GM12865 (cell line): ENCODE measurements around the gene SGSM2.
A peak's percentile ranks its signal among the peaks of the same experiment; 100 is the strongest.

Experiments used
- DNase-seq: peaks from one replicate; pipeline ENCODE4 v3.0.0; 2010; ENCODE audit warnings: low read depth
- H3K4me3 ChIP-seq: 2 replicates; pipeline ENCODE4 v1.5.1; 2011; ENCODE audit warnings: mild to moderate bottlenecking, low read depth, low read length, control low read depth
- TF ChIP-seq, protein P1 (sequence below): IDR thresholded peaks from 2 replicates; pipeline ENCODE4 v1.5.1; 2011; ENCODE audit warnings: low read length, control low read depth, low read depth, inconsistent platforms; ENCODE audit not compliant: insufficient read depth; ENCODE audit errors: missing control alignments

Gene SGSM2

DNA sequence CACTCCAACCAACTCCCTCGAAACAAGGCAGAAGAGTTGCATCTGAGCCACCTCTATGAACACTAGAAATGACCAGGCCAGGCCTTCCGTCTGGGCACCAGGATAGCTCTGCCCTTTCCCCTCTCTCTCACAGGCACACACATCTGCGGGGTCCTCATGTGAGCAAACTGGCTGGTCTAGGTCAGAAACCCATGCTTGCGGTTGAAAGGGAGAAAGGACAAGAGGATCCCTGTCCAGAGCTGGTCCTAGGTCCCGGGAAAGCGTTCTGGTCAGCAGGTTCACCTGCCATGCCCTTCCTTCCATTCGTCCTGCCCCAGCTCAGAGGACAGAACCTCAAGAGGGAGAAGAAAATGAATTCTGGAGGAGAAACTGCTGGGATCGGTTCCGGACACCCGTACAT is 60.9 kb downstream of the SGSM2 start:
- TF ChIP-seq, protein P1, sequence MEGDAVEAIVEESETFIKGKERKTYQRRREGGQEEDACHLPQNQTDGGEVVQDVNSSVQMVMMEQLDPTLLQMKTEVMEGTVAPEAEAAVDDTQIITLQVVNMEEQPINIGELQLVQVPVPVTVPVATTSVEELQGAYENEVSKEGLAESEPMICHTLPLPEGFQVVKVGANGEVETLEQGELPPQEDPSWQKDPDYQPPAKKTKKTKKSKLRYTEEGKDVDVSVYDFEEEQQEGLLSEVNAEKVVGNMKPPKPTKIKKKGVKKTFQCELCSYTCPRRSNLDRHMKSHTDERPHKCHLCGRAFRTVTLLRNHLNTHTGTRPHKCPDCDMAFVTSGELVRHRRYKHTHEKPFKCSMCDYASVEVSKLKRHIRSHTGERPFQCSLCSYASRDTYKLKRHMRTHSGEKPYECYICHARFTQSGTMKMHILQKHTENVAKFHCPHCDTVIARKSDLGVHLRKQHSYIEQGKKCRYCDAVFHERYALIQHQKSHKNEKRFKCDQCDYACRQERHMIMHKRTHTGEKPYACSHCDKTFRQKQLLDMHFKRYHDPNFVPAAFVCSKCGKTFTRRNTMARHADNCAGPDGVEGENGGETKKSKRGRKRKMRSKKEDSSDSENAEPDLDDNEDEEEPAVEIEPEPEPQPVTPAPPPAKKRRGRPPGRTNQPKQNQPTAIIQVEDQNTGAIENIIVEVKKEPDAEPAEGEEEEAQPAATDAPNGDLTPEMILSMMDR: no peak
- no peak overlapping the region for H3K4me3 ChIP-seq
- DNase-seq: no peak

DNA sequence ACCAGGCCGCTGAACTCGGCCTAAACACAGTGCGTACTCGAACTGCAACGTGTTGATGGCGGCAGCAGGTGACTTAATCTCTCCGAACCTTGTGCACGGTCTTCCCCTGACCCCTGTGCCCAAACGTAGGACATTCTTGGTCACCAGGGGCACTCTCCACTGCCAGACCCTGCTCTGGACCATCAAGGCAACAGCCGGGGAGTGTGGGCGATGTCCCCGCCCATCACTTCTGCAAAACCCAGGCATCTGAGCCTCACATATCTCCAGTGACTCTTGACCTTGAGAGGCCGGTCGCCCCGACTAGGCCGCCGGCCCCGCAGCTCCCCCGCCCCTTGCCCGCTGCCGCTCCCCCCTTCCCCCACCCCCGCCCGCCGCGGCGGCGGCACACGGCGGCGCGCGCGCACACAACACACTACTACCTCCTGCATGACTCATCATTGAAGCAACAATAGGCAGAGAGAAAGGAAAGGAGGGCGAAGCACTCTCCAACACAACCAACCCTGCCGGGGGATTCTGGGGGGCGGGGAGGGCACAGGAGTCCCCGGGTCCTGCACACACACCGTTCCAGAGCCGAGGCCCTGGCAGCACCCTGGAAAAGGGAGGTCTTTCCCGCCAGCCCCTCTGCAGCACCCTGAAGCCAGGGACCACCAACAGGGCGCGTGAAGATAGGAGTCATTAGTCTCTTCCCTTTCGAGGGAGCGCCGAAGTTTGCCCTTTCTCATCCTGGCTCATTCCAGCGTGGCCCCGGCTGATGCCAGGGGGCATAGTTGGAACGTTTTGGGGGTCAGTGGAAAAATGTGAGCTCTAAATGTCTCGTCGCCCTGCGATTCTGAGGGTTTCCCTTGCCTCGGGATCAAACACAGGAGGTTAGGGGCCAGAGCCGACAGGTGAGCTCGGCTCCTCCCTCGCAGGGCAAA is 61.6 kb downstream of the SGSM2 start:
- TF ChIP-seq, protein P1: no peak
- H3K4me3 ChIP-seq: peak overlapping the region; percentile 88
- peak; percentile 45 for DNase-seq

DNA sequence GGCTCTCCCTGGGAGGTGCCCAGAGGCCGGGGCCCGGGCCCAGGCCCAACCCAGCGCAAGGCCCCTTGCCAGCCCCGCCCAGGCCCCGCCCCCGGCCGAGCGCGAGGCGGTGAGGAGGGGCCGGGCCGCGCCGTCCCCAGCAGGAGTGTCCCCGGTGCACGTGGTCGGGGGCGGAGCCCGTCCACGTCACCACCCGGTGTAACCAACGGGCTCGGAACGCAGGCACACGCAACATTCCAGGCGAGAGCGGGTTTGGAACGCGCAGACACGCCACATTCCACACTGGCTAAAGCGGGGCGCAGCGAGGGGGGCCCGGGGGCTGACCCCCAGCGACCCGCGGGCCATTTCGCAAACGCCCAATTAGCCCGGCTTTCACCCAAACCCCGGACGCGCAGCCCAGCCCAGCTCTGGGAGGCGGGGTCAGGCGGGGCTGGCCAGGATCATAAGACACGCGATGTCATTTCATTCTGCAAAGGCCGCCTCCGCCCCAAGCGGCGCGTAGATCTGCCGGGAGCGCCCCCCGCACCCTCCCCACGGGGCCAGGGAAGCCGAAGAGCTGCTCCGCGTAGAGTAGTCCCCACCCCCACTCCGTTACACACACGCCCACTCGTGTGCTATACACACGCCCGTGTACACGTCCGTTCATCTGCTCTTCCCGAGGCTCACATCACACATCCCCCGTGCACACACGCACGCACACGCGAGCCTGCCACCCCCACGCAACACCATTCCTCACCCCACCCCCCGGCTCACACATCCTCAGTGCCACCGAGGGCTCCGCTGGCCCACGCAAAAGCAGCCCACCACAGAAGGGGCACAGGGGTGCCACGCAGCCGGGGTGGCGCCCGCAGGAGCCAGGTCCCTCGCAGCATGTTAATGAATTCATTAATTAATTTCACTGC is 62.5 kb downstream of the SGSM2 start:
- TF ChIP-seq, protein P1: no peak
- H3K4me3 ChIP-seq: peak overlapping the region; percentile 88
- peak; percentile 95 for DNase-seq

DNA sequence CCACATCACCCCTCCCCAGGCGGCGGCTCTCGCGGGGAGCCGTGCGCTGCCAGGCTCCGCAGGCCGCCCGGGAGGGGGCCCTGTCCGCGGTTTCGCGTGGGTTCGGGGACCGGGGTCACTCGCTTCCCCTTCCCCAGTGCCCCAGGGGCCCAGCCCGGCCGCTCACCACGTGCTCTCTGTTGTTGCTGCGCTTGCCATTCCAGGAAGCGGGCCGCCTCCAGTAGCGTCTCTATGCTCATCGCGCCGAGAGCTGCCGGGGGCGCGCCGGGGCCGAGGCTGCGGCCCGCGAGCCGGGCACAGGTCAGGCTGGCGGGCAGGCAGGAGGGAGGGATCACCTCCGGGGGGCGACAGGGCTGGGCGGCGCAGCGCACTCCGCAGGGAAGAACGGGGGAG is 63.2 kb downstream of the SGSM2 start:
- TF ChIP-seq, protein P1: no peak
- peak; percentile 70 for DNase-seq
- H3K4me3 ChIP-seq: peak overlapping the region; percentile 88

DNA sequence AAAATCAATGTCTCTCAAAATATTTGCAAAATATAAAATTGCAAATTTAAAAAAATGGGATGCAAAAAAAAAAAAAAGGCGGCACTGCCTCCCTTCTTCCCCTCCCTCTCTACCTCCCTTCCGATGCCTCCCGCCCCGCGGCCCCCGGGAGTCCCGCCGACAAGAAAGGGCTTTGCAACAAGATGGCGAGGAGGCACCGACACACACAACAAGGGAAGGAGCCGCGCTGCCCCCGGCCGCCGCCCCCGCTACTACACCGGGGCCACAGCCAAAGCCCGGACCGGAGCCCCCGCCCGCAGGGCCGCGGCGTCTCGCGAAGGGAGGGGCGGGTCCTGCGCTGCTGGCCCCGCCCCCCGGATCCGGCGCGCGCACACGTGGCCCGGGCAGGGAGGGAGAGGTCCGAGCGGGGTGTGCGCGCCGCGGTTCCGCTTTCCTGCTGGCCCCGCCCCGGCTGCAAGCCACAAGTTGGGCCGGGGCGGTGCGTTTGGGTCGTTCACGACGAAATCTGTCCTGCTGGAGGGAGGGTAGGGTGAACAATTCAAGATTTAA is 63.6 kb downstream of the SGSM2 start, which contains the start of gene MNT:
Gene MNT (minus strand): TSS at position 184 of the 549 bp plus-strand sequence. CDS start 348 bp downstream, outside the sequence.
- H3K4me3 ChIP-seq: peak within 1 kb of the TSS; percentile 88
- TF ChIP-seq, protein P1: no peak
- DNase-seq: peak; percentile 98

DNA sequence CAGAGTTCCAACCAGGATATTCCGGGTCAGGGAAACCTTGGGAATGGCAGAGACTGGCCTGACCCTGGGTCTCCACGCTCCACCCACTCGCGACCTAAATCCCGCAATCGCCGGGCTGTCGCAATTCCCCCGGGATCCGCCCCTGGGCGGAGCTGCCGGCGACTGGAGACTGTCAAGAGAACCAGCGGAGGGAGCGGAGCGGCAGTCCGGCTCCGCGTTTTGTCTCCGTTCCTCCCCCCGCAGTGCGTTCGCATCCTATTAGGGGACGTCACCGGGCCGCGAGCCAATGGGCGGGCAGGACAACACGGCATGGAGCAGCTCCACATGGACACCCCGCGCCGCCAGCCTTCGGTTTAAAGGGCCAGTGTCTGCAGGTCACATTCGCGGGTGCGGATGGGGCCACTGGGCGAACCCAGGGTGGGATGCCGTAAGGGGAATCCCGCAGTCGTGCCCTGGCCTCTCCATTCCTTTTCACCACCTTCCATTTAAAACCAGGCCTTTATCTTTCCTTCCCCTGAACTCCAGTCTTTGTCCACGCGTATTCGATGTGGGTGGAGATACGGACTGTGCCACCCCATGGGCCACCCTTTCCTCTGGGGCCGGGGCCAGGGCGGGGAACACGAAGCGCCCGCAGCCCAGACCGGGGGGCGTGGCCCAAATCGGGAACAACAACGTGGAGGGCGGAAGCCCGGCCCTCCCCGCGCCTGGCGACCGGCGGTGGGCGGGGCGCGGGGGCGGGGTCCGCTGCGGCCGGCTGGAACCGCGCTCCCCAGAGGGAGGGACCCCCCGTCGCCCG is 64.3 kb downstream of the SGSM2 start:
- peak; percentile 100 for DNase-seq
- H3K4me3 ChIP-seq: peak overlapping the region; percentile 75
- TF ChIP-seq, protein P1: no peak
